DMS 273 (cell line): Measurements from ENCODE around the gene ADCY4.
"Not testable (repeated sequence)": the region's sequence is repeated elsewhere in the genome, so short reads cannot be mapped to it uniquely, and the experiment has no call there.

Experiments used
- DNase-seq: peaks from one replicate; lab custom pipeline; 2025; ENCODE audit not compliant: unreplicated experiment; lab: John Stamatoyannopoulos, UW

ADCY4 gene

GRCh38 chr14:24366721-24367513 lies 32.0 kb upstream of the ADCY4 start:
- DNase-seq, result peak; percentile 99

DNA sequence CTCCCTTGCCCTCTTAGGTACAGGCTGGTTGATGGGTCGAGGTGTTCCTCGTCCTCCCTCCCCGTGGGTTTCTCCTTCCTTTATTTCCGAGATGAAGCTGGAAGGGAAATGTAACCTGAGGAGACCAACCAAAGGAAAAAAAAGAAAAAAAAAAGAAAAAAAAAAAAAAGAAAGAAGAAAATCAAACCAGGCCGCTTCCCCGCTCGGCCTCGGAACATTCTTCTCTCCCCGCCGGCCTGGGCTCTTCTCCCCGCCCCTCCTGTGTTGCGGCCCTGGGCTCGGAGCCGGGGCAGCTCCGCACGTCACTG lies 31.5 kb upstream of the ADCY4 start:
- DNase-seq, result no peak

- DNase-seq, result peak; percentile 89
Measured at GRCh38 chr14:24365600-24366412, 30.9 kb upstream of the ADCY4 start.

DNA sequence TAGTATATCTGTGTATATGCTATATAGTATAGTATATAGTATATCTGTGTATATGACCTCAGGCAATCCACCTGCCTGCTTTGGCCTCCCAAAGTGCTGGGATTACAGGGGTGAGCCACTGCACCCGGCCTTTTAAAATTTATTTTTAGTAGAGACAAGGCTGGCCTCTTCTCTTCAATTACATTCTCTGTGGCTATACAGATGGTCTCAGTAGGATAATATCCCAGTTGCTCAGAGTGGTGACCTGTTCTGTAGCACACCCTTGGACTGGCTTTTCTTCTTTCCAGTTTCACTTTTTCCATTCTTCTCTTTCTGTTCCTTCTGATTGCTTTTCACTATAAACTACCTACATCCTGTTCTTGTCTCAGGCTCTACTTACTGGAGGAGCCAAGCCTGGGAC lies 30.0 kb upstream of the ADCY4 start:
- peak; percentile 24 for DNase-seq

DNA sequence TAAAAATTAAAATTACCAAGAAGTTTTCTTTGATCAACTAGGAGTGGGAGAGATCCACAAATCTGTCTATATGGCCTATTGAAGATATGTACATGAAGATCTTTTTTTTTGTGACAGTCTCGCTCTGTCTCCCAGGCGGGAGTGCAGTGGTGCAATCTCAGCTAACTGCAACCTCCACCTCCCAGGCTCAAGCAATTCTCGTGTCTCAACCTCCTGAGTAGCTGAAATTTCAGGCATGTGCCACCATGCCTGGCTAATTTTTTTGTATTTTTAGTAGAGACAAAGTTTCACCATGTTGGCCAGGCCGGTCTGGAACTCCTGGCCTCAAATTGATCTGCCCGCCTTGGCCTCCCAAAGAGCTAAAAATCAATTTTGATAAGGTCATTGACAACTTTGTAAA lies 28.5 kb upstream of the ADCY4 start:
- no peak for DNase-seq

- DNase-seq, result no peak
Measured at GRCh38 chr14:24362241-24362960, 27.5 kb upstream of the ADCY4 start.

- no peak for DNase-seq
Measured at GRCh38 chr14:24361326-24361725, 26.5 kb upstream of the ADCY4 start.

DNA sequence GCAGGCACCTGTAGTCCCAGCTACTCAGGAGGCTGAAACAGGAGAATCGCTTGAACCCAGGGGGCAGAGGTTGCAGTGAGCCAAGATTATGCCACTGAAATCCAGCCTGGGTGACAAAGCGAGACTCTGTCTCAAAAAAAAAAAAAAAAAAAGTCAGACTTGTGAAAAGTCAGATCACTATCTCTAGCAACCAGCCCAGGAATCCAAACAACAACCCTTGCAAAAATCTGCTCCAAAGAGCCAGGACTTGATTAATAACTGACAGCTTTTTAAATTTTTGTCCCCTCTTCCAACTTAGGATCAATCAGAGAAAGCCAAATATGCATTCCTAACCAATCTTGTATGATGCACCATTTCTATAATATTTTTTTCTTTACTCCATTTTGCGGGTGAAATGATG lies 25.4 kb upstream of the ADCY4 start:
- DNase-seq, result no peak

DNA sequence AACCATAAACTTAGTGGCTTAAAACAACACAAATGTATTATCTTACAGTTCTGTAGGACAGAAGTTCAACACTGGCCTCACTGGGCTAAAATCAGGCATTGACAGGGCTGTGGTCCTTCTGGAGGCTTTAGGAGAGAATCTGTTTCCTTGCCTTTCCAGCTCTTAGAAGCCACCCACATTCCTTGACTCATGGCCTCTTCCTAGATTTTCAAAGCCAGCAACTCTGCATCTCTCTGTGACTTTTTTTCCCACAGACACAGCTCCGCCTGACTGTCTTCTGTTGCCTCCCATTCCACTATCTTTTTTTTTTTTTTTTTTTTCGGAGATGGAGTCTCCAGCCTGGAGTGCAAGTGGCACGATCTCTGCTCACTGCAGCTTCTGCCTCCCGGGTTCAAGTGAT lies 21.3 kb upstream of the ADCY4 start:
- DNase-seq, result no peak

DNA sequence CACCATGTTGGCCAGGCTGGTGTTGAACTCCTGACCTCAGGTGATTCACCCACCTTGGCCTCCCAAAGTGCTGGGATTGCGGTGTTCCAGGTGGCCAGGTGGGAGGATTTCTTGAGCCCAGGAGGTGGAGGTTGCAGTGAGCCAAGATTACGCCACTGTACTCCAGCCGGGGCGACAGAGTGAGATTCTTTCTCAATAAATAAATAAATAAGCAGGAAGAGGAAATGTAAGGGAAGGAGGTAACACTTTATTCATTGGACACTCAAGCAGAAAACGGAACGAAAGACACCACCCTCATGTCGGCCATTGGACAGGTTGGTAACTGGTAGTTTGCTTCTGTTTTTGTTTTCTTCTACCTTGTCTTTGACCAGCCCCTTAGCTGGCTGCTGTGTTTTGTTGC lies 20.1 kb upstream of the ADCY4 start:
- no peak for DNase-seq

- not testable (repeated sequence) for DNase-seq
Measured at GRCh38 chr14:24354482-24354825, 19.6 kb upstream of the ADCY4 start.

- no peak for DNase-seq
Measured at GRCh38 chr14:24353559-24354481, 18.9 kb upstream of the ADCY4 start.

- DNase-seq, result peak; percentile 74
Measured at GRCh38 chr14:24351517-24351916, 16.6 kb upstream of the ADCY4 start.

DNA sequence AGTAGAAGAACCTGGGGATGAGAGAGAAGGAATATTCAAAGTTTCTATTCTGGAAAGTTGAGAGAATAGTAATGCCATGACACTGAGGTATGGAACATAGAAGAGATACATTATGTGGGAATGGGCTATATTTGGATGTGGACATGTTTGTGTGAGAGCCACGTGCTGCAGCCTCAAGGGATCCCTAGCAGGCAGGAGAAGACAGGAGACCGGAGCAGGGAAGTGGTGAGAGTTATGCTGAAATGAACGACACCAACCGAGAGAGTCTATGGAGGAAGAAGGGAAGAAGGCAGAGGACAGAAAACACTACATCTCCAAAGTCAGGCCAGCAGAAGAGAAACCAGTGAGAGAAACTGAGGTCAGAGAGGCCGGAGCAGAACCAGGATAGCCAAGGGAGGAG lies 14.9 kb upstream of the ADCY4 start:
- DNase-seq, result no peak

- DNase-seq, result no peak
Measured at GRCh38 chr14:24348186-24348585, 13.3 kb upstream of the ADCY4 start.

- no peak for DNase-seq
Measured at GRCh38 chr14:24347134-24347533, 12.3 kb upstream of the ADCY4 start.

DNA sequence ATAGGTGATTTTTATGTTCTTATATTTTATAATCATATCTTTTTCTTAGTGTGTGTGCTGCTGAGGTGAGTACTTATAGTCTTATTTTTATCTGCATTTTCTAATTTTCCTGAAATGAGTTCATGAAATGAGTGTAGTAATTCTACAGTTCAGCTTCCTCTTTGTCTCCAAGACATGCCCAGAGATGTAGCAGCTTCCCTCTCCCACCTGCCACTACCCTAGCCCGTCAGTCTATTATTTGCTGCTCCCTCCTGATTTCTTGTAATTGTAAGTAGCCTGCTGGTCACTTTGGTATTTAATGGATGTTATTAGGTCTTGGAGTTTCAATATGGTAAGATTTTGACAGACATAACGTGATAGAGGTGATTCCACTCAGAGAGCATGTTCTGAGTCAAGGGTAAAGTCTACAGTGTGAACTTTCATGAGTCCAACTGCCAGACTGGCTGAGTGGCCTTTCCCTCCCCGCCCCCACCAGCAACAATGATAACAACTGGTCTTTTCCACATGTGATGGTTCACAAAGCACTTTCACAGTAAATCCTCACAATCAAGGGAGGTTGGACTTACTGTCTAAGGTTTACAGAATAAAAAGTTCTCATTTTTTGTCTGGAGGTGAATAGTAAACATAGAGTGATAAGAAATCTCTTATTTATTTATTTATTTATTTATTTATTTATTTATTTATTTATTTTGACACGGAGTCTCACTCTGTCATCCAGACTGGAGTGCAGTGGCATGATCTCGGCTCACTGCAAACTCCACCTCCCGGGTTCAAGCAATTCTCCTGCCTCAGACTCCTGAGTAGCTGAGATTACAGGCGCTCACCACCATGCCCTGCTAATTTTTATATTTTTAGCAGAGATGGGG lies 9.2 kb upstream of the ADCY4 start:
- DNase-seq, result no peak

DNA sequence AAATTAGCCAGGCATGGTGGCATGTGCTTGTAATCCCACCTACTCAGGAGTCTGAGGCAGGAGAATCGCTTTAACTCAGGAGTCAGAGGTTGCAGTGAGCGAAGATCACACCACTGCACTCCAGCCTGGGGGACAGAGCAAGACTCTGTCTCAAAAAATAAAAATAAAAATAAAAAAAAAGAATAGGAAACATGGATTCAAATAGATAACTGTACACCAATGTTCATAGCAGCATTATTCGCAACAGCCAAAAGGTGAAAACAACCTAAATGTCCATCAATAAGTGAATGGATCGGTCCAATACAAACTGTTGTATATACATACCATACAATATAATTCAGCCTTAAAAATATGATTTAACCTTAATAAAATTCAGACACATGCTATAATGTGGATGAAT lies 8.0 kb upstream of the ADCY4 start:
- DNase-seq, result no peak

DNA sequence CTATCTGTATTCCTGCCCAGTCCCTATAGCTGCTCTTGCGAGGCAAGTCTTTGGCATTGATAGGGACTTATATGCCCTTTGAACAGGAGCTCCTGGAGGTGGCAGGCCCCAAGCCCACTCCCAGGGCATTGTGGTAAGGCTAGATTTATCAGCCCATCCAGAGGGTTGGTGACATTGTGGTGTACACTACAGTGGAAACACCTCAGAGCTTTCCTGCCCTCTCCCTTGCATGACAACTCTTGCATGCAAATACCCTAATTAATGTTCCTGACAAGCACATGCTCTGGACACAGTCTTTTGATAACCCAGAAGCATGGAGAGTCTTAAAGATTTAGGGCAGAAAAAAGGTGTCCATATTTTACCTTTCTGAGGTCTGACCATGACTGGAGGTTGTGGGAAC lies 5.7 kb upstream of the ADCY4 start:
- no peak for DNase-seq
